Measurements from ENCODE around the gene SMIM24.
"Not testable (repeated sequence)": the region's sequence is repeated elsewhere in the genome, so short reads cannot be mapped to it uniquely, and the experiment has no call there.

The SMIM24 gene

DNA sequence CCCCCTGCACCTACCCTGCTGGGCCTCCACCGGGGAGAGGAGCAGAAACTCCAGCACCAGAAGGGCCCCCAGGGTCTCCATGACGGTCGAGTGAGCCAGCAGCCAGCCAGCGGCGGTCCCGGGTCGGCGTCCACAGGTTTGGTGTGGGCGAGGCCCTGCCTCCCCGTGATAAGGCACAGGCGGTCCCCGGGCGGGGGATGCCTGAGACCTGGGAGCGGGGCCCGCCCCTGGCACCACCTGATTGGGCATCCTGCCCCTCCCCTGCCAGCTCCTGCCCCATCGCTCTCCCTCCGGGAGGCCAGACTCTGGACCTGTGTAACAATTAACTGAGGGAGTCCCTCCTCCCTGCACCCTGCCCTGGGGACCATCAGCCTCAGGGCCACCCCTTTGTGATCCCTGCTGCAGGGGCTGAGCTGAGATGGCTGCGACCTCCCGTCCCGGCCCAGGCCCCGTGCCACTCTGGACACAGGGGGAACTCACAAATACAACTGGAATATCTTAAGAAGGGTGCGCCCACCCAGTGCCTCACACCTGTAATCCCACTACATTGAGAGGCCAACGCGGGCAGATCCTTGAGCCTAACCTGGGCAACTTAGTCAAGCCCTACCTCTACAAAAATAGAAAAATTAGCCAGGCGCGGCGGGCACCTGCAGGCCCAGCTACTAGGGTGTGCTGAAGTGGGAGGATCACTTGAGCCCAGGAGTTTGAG lies at the start of gene SMIM24:
Gene SMIM24, minus strand, starts transcription at position 143 of the 709 bp plus-strand sequence. Its CDS starts 62 bp downstream, at position 81.
- no peak for DNase-seq (ENCODE audit: low read depth in 3 of 3)

DNA sequence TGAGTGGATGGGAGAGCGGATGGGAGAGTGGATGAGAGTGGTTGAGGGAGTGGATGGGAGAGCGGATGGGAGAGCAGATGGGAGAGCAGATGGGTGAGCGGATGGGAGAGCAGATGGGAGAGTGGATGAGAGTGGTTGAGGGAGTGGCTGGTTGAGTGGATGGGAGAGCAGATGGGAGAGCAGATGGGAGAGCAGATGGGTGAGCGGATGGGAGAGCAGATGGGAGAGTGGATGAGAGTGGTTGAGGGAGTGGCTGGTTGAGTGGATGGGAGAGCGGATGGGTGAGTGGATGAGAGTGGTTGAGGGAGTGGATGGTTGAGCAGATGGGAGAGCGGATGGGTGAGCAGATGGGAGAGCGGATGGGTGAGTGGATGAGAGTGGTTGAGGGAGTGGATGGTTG lies 49.0 kb upstream of the SMIM24 start:
- DNase-seq (ENCODE audit: low read depth in 3 of 3): not testable (repeated sequence)

DNA sequence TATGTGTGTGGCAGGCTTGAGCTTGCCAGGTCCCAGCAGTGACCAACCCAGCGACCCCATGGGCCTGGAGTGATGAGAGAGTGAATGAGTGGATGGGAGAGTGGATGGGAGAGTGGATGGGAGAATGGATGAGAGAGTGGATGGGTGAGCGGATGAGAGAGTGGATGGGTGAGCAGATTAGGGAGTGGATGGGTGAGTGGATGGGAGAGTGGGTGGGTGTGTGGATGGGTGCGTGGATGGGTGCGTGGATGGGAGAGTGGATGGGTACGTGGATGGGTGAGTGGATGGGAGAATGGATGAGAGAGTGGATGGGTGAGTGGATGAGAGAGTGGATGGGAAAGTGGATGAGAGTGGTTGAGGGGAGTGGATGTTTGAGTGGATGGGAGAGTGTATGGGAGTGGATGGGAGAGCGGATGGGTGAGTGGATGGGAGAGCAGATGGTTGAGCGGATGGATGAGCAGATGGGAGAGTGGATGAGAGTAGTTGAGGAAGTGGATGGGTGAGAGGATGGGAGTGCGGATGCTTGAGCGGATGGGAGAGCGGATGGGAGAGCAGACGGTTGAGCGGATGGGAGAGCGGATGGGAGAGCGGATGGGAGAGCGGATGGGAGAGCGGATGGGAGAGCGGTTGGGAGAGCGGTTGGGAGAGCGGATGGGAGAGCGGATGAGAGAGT lies 48.4 kb upstream of the SMIM24 start:
- DNase-seq (ENCODE audit: low read depth in 3 of 3): no peak

DNA sequence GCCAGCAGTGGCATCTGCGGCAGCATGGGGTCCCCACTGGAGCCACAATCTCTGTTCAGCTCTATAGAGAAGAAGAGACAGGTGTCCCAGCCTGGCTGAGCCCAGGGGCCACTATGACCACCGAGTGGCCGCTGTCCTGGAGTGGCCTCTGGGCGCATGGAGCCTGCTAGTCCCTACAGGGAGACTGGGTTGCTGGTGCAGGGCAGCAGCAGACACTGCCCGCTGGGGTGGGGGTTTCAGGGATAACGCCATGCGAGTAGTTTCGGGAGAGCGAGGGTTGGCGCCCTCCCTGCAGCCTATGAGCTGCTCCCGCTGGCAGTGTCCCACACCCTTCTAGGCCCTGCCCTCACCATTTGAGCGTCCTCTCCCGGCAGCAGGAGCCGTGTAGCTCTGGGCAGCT lies 47.8 kb upstream of the SMIM24 start:
- DNase-seq (ENCODE audit: low read depth in 3 of 3): no peak

DNA sequence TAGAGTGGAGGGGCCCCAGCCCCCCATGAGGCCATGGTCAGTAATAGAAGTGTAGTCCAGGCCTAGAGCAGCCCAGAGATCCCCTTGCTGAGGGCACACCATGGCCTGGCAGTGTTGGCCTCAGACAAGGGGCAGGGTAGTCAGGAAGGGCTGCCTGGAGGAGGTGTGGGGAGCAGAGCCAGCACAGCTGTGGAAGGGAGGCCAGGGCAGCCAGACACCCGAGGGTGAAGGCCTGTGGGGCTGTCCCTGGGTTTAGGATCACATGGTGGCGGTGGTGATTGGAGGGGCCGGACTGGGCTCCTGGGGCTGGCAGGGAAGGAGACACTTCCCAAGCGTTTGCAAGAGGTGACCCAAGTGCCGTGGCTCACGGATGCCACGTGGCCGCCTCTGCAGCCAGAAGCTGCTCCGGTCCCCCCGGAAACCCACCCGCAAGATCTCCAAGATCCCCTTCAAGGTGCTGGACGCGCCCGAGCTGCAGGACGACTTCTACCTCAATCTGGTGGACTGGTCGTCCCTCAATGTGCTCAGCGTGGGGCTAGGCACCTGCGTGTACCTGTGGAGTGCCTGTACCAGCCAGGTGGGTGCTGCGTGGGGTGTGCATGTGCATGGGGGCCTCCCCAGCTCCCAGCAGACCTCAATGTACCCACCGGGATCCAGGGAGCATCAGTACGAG lies 47.0 kb upstream of the SMIM24 start:
- no peak for DNase-seq (ENCODE audit: low read depth in 3 of 3)

DNA sequence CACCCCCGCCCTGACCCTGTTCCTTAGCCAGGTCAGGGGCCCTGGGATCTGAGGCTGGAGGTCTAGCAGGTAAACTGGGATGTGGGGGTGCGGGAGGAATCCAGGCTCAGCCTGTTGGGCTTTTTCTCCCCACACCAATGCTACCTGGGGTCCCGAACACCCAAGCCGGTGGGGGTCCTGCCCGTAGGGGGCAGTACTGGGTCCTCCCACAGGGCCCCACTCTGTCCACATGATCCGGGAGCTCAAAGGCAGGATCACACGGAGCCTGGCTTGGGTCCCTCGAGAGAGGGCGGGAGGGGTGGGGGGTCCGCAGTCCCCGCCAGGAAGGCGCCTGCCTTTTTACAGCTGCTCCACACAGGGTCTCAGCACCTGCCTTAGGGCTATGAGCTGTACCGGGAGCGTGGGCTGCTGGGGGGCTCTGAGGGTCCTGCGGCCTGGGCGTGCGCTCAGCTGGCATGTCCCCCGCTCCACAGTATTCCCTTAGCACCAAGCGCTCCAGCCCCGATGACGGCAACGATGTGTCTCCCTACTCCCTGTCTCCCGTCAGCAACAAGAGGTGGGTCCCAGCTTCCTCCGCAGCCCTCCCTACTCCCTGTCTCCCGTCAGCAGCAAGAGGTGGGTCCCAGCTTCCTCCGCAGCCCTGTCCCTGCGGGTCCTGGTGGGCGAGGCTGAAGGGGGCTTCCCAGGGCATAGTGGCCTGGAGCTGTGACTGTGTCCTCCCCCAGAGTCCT lies 46.3 kb upstream of the SMIM24 start:
- DNase-seq (ENCODE audit: low read depth in 3 of 3): no peak

DNA sequence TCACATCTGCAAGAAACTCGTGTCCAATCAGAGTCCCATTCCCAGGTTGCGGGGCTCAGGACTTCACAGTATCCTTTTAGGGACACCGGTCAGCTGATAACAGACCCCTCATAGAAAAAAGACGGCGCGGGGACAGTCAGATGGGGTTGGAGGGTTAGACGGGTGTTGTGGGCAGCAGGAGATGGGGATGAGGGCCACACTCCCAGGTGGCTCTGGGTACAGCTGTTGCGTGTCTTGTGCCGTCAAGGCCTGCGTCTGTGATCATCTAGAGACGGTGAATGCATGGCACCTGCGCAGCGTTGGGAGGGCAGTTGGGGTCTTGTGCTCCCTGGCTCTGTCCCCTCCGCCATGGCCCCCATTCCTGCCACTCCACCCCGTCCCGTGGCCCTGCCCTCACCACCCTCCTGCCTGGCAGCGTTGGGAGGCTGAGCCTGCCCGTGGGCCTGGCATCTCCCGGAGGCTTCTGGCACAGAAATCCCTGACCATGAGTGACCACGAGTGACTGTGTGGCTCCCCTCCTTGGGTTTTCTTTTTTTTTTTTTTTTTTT lies 44.7 kb upstream of the SMIM24 start:
- DNase-seq (ENCODE audit: low read depth in 3 of 3): no peak

DNA sequence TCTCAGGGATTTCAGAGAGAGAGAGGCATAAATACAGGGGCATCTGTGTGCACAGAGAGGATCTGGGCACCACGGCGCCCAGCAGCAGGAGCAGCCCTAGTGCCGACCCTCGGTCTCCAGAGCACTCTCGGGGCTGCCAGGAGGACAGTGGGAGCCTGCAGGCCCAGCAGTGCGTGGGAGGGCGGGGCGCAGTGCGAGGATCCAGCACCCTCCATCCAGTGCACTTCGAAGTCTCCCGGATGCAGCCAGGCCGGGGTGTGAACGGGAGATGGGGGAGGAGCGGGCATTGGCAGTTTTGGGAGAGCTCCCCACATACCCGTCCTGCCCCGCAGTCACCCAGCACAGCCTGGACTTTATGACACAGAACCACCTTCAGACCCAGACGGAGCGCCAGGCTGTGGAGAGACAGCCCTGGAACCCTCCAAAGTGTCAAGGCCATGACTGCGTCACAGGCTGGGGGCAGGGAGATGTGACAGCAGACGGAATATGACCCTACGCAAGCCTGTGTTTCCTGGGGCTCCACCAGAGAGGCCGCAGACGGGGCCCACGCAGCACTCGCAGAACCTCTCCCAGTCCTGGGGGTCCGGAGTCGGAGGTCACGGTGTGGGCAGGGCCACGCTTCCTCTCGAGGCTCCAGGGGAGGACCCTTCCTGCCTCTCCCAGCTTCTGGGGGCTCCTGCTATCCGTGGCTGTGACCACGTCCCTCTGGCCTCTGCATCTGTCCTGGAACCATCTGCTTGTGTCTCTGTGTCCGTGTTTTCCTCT lies 43.9 kb upstream of the SMIM24 start:
- no peak for DNase-seq (ENCODE audit: low read depth in 3 of 3)

DNA sequence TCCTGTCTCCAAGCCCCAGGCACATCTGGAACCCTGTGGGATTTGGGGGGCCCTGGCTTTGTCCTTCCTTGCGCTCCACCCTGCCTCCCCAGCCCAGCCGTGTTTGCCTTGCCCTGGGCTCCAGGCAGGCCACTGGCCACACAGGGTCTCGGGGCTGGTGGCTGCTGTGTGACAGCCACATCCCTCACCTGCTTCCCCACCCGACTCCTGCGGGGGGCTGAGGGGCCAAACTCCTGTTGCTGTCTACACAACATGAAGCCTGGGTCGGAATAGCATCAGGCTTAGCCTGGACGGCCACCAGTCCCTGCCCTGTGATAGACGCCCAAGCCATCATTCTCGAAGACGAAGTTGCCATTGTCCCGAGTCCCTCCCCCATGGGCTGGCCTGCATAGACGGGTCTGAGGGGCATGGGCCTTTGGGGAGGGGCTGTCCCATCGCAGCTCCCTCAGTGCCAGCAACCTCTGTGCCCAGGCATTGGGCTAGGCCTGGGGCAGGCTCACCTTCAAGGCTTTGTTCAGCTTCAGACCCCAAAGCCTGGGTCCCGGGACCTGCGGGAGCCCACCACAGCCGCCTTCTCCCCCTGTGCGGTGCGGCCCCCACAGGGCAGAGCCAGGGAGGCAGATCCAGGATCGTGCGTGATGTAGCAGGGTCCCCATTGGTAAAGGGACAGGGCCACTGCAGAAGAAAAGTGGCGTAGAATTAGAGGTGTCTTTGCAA lies 43.2 kb upstream of the SMIM24 start:
- DNase-seq (ENCODE audit: low read depth in 3 of 3): no peak

DNA sequence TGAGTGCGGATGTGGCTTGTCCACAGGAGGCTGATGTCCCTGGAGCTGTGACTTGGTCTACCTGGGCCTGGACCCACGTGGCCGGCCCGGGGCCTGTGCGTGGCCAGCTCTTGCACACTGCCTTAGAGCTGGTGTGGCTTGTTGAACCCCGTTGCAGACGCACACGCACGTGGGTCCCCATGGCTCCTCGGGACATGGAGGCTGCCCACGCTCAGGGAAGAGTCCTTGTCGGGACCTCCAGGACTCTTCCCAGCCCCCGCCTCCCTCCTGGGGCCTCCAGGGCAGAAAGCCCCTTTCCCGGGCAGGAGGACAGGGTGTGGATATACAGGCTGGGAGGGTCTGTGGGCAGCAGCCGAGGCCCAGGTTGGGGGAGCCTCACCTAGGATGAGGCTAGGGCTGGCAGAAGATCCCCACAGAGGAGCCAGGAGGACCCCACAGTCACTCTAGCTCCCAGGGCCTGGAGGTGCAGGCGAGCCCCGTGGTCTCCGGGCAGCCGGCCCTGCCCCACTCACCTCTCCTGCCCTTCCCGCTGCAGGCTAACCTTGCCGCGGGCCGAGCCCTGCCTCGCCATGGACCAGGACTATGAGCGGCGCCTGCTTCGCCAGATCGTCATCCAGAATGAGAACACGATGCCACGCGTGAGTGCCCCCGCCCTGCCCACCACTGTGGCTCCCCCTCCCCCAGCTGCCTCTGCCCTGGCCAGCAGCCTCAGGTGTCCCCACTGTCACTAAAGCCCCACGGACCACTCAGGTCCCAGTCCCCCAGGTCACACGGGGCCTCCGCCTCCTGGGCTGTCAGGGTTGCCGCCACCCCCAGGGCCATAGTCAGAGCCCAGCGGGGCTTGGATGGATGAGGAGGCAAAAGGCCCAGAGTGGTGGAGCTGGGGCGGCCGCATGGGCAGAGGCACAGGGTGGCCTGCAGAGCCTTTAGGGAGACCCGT lies 42.4 kb upstream of the SMIM24 start:
- no peak for DNase-seq (ENCODE audit: low read depth in 3 of 3)

DNA sequence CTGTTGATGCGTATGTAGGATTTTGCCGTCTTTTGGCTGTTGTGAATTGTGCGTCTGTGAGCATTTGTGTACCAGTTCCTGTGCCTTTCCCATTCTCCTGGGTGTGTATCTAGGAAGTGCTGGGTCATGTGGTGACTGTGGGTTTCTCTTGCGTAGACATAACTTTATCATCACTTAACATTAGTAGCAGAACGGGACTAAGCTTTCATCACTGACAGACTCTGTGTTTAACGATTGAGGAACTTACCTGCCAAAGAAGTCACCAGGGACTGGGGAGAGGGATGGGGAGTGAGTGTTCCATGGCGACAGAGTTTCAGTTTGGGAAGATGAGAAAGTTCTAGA lies 40.8 kb upstream of the SMIM24 start:
- DNase-seq (ENCODE audit: low read depth in 3 of 3): no peak

DNA sequence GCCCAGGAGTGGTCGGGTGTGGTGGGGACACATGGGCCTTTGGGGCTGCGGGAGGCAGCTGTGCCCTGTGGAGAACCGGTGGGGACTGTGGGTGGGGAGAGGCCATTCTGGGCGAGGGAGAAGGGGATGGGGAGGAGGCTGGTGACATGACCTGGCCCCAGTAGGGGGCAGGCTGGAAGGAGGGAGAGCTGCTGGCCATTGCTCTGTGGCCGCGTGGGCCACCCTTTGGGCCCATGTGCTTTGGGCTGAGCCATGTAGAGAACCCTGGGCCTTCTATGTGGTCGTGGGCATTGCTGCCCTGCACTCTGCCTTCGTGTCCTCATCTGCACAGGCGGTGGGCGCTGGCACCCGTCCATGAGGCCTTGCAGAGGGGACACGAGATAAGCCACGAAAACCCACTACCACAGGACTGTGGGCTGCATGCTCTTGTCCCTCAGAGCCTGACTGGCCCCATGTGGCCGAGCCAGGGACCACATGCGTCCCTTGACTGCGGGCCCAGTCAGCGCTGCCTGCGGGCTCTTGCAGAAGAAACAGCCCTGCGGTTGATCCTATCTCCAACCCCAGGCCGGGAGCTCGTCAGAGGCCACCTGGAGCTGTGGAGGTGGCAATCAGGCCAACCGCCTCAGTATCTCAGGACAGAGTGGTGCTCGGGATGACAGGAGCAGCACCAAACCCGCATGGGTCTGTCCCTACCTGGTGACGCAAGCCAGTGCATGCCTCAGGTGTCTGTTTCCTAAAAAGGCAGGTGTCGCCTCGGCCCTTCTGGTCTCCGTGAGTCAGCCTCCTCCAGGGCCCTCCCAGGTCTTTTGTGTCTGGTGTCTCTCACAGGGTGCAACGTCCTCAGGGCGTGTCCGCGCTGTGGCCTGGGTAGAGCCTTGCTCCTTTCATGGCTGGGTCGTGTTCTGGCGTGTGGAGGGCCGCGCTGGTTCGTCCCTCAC lies 40.1 kb upstream of the SMIM24 start:
- no peak for DNase-seq (ENCODE audit: low read depth in 3 of 3)

DNA sequence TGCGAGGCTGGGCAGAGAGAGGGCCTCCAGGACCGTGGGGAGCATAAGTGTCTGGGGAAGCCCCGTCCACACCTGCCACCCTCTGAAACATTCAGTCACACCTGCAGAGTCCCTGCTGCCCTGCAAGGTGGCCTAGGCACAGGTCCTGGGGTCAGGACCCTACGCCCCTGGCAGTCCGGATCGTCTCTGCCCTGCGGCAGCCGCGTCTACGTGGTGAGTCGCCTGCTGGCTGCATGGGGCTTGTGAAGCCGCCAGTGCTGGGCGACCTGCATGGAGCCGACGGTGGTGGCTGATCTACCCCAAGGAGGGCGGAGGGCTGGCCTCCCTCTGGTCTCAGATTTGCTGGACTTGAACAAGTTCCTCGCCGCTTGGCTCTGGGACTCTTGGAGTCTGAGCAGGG lies 38.8 kb upstream of the SMIM24 start:
- DNase-seq (ENCODE audit: low read depth in 3 of 3): no peak

DNA sequence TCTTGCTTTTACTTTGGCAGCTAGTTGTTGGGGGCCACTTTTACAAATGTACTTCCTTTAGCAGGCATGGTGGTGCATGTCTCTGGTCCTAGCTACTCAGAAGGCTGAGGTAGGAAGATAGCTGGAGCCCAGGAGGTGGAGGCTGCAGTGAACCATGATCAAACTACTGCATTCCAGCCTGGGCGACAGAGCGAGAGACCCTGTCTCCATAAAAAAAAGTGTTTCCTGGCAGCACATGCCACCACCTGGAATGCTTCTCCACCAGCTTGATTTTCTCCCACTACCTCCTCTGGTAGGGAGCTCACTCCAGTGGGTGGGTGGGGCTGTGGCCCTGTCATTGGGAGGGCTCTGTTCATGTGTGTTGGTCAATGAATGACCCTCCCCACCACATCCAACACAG lies 38.3 kb upstream of the SMIM24 start:
- DNase-seq (ENCODE audit: low read depth in 3 of 3): no peak

DNA sequence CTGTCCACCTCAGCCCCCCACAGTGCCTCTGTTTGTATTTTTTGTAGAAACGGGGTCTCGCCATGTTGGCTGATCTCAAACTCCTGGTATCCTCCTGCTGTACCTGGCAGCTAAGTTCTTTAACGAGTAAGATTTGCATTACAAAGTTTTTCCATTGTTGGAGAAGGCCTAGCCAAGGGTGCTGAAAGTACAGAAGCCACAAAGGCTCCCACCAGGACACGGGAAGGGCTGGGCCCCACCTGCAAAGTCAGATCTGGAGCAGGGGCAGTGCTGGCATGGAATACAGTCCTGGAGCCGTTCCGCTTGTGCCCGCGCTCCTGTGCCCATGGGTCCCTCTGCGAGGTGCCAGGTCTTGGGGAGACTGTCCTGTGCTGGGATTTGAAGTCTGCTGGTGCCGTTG lies 37.9 kb upstream of the SMIM24 start:
- DNase-seq (ENCODE audit: low read depth in 3 of 3): no peak

DNA sequence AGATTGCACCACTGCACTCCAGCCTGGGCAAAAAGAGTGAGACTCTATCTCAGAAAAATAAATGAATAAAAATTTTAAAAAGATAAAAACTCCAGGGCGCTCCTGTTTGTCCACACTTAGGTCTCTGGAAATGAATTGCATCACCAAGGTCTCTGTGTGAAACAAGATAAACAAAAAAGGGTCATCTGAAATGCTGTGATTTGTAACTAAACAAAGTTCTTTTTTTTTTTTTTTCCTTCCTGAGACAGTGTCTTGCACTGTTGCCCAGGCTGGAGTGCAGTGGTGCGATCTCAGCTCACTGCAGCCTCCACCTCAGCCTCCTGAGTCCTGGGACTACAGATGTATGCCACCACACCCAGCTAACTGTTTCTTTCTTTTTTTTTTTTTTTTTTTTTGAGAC lies 37.3 kb upstream of the SMIM24 start:
- no peak for DNase-seq (ENCODE audit: low read depth in 3 of 3)

DNA sequence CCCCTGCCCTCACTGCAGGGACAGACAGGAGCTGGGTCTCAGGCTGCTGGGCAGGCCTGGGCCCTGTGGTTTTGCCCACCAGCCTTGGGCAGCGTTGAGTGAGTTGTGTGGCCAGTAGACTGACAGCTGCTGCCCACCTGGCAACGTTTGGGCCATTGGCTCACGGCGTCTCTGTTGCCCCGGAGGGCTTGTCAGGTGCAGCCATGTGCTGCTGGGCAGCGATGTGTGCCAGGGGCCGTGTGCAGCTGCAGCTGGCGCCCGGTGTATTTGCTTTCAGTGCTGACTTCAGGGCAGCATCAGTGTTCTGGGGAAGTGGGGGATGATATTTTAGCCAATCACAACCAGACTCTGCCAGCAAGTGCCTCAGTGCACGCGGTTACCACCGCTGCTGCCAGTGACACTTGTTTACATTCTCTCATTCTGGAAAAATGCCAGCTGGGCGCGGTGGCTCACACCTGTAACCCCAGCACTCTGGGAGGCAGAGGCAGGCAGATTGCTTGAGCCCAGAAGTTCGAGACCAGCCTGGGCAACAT lies 36.4 kb upstream of the SMIM24 start:
- no peak for DNase-seq (ENCODE audit: low read depth in 3 of 3)

DNA sequence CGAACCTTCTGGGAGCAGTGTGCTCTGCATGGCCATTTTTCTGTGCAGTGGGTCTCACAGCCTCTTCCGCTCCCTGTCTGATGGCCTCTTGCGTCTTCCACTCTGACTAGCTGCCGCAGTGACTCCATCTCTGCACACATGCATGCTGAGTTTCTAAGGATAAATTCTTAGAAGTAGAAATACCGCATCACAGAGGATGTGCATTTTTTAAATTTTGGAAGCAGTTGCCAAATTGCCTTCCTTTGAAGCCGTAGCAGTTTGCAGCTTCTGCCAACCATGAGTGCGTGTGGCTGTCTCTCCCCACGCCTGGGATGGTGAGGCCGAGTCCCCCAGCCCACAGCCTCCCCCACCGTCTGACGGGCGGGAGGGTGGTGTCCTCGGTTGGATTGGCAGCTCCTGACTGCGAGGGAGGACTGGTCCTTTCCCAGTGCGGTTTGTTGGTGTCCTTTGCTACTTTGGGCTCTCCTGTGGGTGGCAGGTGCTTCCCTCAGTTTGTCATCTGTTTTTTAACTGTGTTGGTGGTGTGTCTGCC lies 35.6 kb upstream of the SMIM24 start:
- DNase-seq (ENCODE audit: low read depth in 3 of 3): no peak
